Placental pericyte (primary cell): ENCODE results near the gene PLPP3. TPM values are rescaled to one million over a fixed set of nuclear protein-coding genes. Genes with fewer than 3 reads are reported as not detected.

Experiments
- small RNA-seq: library from RNA; depleted of rRNA; stranded (forward); fragments of <200 nt; gene quantifications from one replicate; pipeline ENCODE3, GENCODE V24; 2012; ENCODE audit warnings: low replicate concordance
- total RNA-seq: library from RNA; depleted of rRNA; stranded (reverse); fragments of >200 nt; gene quantifications from 2 replicates; pipeline ENCODE4 v1.2.3, GENCODE V29; 2012

PLPP3 gene
- 7.2 and 13.7 TPM in 2 replicates for total RNA-seq

DNA sequence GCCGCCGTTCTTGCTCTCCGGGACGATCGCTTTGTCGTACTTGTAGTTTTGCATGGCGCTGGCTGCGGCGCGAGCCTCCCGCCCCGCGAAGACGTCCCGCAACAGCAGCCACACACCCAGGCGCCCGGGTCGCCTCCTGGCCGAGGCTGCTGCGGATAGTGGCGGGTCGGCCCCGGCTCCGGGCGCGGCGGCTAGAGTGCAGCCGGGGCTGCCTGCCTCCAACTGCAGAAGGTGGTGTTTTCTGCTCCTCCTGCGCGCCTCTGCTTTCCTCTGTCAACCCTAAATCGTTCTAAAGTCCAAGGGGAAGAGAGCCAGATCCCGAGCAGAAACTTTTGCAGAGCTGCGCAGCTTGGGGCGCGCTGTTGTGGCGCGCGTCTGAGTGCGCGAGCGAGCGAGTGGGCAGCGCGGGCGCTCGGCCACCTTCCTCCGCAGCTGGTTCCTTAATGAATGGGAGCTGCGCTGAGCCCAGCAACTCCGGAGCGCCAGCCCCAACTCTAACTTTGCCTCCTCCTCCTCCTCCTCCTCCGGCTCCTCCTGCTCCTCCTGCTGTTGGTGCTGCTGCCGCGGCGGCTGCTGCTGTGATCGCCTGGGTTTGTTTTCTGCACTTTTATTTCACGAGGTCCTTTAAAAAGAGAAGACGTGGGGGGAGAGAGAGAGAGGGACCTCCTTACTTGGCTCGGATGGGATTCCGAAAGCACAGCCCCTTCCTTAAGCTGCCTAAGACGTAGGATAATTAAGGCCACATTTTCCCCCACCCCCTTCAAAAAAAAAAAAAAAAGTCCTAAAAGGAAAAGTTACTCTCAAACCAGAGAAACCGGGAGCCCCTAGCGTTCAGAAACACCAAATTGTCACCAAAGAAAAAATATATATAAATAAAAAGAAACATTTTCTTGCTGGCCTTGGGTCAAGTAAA lies at the start of gene PLPP3:
TSS of gene PLPP3 (minus strand) at position 601 of the 913 bp plus-strand sequence. CDS start at position 54, 547 bp downstream.

Small RNAs within 50 kb of the gene (small RNA-seq; reads per million reads assigned to genes)
- gene AC099789.1: not detected

Other genes with a start within 250 kb of the PLPP3 start
- gene PRKAA2, start 65.8 kb upstream of the PLPP3 start, total RNA-seq: 0.22 and 0.43 TPM in 2 replicates
- not detected in 2 replicates for gene FYB2, start 239.8 kb upstream of the PLPP3 start, total RNA-seq